Caco-2 (cell line): ENCODE data around the gene ALDH7A1. TPM values are rescaled to one million over a fixed set of nuclear protein-coding genes. Genes with fewer than 3 reads are reported as not detected.
"Not testable (repeated sequence)": the region's sequence is repeated elsewhere in the genome, so short reads cannot be mapped to it uniquely, and the experiment has no call there.

Experiments
- BruUV-seq: library from RNA; stranded (reverse); fragments of 400-500 nt; replicated peaks from 2 replicates; lab custom pipeline; 2021; lab: Mats Ljungman, UMichigan
- CTCF ChIA-PET: fragments of 300-600 bp; sonication (Branson Sonifier 250); formaldehyde crosslinking; loops from one replicate; lab custom pipeline; 2022; ENCODE audit warnings: antibody characterized with exemption; lab: Charles Lee
- POLR2A ChIA-PET: fragments of 300-600 bp; sonication (Branson Sonifier 250); formaldehyde crosslinking; loops from one replicate; lab custom pipeline; 2022; ENCODE audit warnings: antibody characterized with exemption; lab: Charles Lee
- DNase-seq, 2 experiments: peaks; one replicate each; pipeline versions ENCODE4 v3.0.0 to v3.0.0-alpha.2; 2020 to 2022
- H3K27me3 ChIP-seq: replicated peaks from 2 replicates; pipeline ENCODE4 v1.6.0; 2011; ENCODE audit warnings: low read length; ENCODE audit not compliant: control insufficient read depth, insufficient read depth
- H3K36me3 ChIP-seq: 2 replicates; pipeline ENCODE4 v1.5.1; 2011; ENCODE audit warnings: low read length; ENCODE audit not compliant: control insufficient read depth, insufficient read depth
- H3K4me1 ChIP-seq: fragments of 250-450 bp; sonication (Bioruptor Pico); 2 replicates; pipeline ENCODE4 v1.5.1; 2020; ENCODE audit warnings: mild to moderate bottlenecking
- H3K4me3 ChIP-seq: 2 replicates; pipeline ENCODE4 v1.5.1; 2011; ENCODE audit warnings: low read depth, mild to moderate bottlenecking, control low read depth, low read length
- H3K9me3 ChIP-seq: fragments of 250-450 bp; sonication (Bioruptor Pico); 2 replicates; pipeline ENCODE4 v1.5.1; 2020; ENCODE audit warnings: mild to moderate bottlenecking, moderate library complexity
- H3K27ac Mint-ChIP-seq: one replicate; pipeline ENCODE4 v1.8.0; 2022; ENCODE audit warnings: mixed read lengths; ENCODE audit not compliant: unreplicated experiment
- H3K27me3 Mint-ChIP-seq: one replicate; pipeline ENCODE4 v1.8.0; 2022; ENCODE audit warnings: mixed read lengths; ENCODE audit not compliant: insufficient read depth, unreplicated experiment
- H3K36me3 Mint-ChIP-seq: one replicate; pipeline ENCODE4 v1.8.0; 2022; ENCODE audit warnings: mild to moderate bottlenecking, mixed read lengths; ENCODE audit not compliant: insufficient read depth, unreplicated experiment
- H3K4me1 Mint-ChIP-seq: one replicate; pipeline ENCODE4 v1.8.0; 2022; ENCODE audit warnings: low read depth, mixed read lengths; ENCODE audit not compliant: unreplicated experiment
- H3K4me3 Mint-ChIP-seq: one replicate; pipeline ENCODE4 v1.8.0; 2022; ENCODE audit warnings: mild to moderate bottlenecking, moderate library complexity, mixed read lengths; ENCODE audit not compliant: unreplicated experiment
- H3K9me3 Mint-ChIP-seq: one replicate; pipeline ENCODE4 v1.8.0; 2022; ENCODE audit warnings: mixed read lengths; ENCODE audit not compliant: unreplicated experiment
- intact Hi-C: fragments of 100-400 bp; cut with micrococcal nuclease; formaldehyde crosslinking; loops from one replicate; pipeline ENCODE4 v1.10.0; 2022; ENCODE audit not compliant: unreplicated experiment
- total RNA-seq: library from RNA; stranded (reverse); gene quantifications from 2 replicates; pipeline ENCODE4 v1.2.3, GENCODE V29; 2022
- TF ChIP-seq, protein P1 (sequence below), 2 experiments: fragments of 200-600 bp in 1 of 2; IDR thresholded peaks; 1 replicate in 1 of 2; 2 replicates in 1 of 2; pipeline versions ENCODE4 v1.5.1 to v1.8.0; 2011 to 2022; ENCODE audit warnings: antibody characterized with exemption in 1 of 2, control low read depth in 1 of 2, inconsistent platforms in 1 of 2, low read depth in 1 of 2, low read length in 1 of 2, mild to moderate bottlenecking in 1 of 2, moderate library complexity in 1 of 2; ENCODE audit not compliant: insufficient read depth in 1 of 2, severe bottlenecking in 1 of 2, unreplicated experiment in 1 of 2

The ALDH7A1 gene
- total RNA-seq, 1 experiment from 2014 or later: 204 TPM

DNA sequence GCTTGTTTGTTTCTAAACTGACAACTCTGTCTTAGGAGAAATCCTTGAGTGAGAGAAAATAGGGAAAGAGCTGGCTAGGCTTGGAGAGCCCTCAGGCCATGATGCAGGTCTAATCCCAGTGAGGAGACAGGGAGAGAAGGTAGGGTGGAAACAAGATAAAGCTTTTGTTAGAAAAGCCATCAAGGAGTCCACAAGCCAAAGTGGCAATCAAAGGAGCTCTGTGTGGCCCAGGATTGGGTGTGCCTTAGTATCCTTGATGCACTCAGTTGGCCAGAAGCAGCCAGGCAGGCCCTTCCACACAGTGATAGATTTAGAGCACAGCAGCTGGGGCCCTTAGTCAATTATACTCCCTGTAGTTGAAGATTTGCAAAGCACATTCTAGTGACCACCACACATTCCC lies 73.9 kb downstream of the ALDH7A1 start:
- Histone ChIP-seq H3K4me3 (no peak overlapping the region), H3K4me1 (no peaks in the 10 kb centered on the region), H3K36me3 (no peaks in the 10 kb centered on the region), H3K27me3 (no peaks in the 10 kb centered on the region), H3K9me3 (no peaks in the 10 kb centered on the region)
- Mint-ChIP-seq H3K27me3 (no peaks in the 10 kb centered on the region), H3K27ac (no peak overlapping the region), H3K36me3 (no peaks in the 10 kb centered on the region), H3K4me1 (peaks cover 11% of the 10 kb centered on the region), H3K9me3 (no peaks in the 10 kb centered on the region), H3K4me3 (no peak overlapping the region)
- ChIA-PET CTCF (no interaction called here), POLR2A (no interaction called here)
- DNase-seq: no peak
- TF ChIP-seq, protein P1, sequence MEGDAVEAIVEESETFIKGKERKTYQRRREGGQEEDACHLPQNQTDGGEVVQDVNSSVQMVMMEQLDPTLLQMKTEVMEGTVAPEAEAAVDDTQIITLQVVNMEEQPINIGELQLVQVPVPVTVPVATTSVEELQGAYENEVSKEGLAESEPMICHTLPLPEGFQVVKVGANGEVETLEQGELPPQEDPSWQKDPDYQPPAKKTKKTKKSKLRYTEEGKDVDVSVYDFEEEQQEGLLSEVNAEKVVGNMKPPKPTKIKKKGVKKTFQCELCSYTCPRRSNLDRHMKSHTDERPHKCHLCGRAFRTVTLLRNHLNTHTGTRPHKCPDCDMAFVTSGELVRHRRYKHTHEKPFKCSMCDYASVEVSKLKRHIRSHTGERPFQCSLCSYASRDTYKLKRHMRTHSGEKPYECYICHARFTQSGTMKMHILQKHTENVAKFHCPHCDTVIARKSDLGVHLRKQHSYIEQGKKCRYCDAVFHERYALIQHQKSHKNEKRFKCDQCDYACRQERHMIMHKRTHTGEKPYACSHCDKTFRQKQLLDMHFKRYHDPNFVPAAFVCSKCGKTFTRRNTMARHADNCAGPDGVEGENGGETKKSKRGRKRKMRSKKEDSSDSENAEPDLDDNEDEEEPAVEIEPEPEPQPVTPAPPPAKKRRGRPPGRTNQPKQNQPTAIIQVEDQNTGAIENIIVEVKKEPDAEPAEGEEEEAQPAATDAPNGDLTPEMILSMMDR (IDR thresholded peaks at IDR 0.05; ENCODE audit: insufficient read depth in 1 of 2, low read depth in 1 of 2, low read length in 1 of 2, severe bottlenecking in 1 of 2, unreplicated experiment in 1 of 2): no peak
- BruUV-seq: no TSS peak
- intact Hi-C loops: no loop called here

DNA sequence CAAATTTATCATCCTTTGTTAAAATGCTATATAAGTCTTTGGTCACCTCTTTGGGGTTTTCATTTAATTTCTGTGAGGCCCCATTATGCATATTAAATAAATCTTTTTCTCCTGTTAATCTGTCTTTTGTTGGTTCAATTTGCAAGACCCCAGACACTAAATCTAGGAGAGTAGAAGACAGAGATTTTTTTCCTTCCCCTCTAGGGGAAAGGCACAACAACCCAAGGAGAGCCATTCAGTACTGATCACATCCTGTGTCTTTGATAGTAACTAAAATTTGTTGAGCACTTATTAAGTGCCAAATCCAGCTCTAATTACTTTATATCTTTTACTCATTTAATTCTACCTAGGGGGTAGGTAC lies 74.4 kb downstream of the ALDH7A1 start:
- Histone ChIP-seq H3K27me3 (no peaks in the 10 kb centered on the region), H3K4me1 (peaks cover 2% of the 10 kb centered on the region; the same call in 1 of the 2 replicates), H3K4me3 (no peak overlapping the region), H3K36me3 (no peaks in the 10 kb centered on the region), H3K9me3 (no peaks in the 10 kb centered on the region)
- H3K4me1 Mint-ChIP-seq: peaks cover 13% of the 10 kb centered on the region
- no peak for DNase-seq
- no TSS peak for BruUV-seq
- no peaks in the 10 kb centered on the region for H3K36me3 Mint-ChIP-seq
- POLR2A ChIA-PET: no interaction called here
- TF ChIP-seq, protein P1 (IDR thresholded peaks at IDR 0.05; ENCODE audit: insufficient read depth in 1 of 2, low read depth in 1 of 2, low read length in 1 of 2, severe bottlenecking in 1 of 2, unreplicated experiment in 1 of 2): no peak
- no peak overlapping the region for H3K27ac Mint-ChIP-seq
- intact Hi-C loops: no loop called here
- H3K9me3 Mint-ChIP-seq: no peaks in the 10 kb centered on the region
- CTCF ChIA-PET: no interaction called here
- H3K4me3 Mint-ChIP-seq: no peak overlapping the region
- H3K27me3 Mint-ChIP-seq: no peaks in the 10 kb centered on the region

DNA sequence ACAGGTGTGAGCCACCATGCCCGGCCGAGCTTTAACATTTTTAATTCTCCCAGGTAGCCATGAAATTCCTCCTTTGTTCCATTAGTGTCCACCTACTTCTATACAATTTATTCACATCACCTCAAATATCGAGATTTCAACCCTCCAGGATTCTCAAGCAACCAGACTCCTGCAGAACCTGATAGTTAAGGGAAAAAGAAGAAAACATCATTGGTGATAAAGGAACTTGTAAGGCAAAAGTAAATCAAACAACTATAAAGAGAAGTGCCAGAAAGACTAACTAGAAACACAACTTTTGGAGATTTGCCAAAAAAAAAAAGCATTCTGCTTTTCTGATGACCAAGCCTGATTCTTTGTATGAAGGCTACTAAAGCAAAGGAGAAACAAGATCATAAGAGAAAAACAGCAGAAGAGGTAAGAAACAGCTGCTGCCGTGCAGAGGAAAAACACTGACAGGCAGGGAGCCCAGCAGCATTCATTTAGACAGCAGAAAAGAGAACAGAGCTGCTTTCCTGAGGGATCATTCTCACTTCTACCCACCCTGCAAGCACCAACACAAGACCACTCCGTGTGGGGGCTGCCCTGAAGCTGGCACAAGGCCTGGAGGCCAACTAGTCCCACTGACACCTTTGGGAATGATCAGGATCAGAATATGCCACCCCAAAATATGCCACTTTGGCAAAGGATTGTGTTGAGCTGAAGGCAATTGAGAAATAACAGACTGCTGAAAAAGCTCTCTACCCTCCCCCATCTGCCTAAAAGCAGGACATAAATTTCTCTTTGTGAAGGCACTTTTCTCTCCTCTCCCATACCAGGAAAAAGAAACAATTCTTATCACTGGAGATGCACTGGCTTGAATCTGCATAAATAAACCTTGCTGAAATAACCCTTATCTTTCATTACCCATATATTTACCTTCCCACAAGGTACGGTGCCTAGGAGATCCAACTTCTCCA lies 75.1 kb downstream of the ALDH7A1 start:
- H3K9me3 ChIP-seq: no peaks in the 10 kb centered on the region
- intact Hi-C loops: no loop called here
- peaks cover 18% of the 10 kb centered on the region for H3K4me1 Mint-ChIP-seq
- no peak overlapping the region for H3K27ac Mint-ChIP-seq
- no TSS peak for BruUV-seq
- TF ChIP-seq, protein P1 (IDR thresholded peaks at IDR 0.05; ENCODE audit: insufficient read depth in 1 of 2, low read depth in 1 of 2, low read length in 1 of 2, severe bottlenecking in 1 of 2, unreplicated experiment in 1 of 2): no peak
- H3K9me3 Mint-ChIP-seq: no peaks in the 10 kb centered on the region
- H3K36me3 ChIP-seq: no peaks in the 10 kb centered on the region
- peaks cover 8% of the 10 kb centered on the region; the same call in 1 of the 2 replicates for H3K4me1 ChIP-seq
- no peak for DNase-seq
- H3K27me3 ChIP-seq: no peaks in the 10 kb centered on the region
- POLR2A ChIA-PET: no interaction called here
- H3K4me3 Mint-ChIP-seq: no peak overlapping the region
- no peaks in the 10 kb centered on the region for H3K36me3 Mint-ChIP-seq
- CTCF ChIA-PET: no interaction called here
- H3K4me3 ChIP-seq: no peak overlapping the region
- H3K27me3 Mint-ChIP-seq: no peaks in the 10 kb centered on the region

- H3K4me1 Mint-ChIP-seq: peaks cover 24% of the 10 kb centered on the region
- H3K27me3 Mint-ChIP-seq, H3K27ac Mint-ChIP-seq, H3K4me1 ChIP-seq, H3K4me3 ChIP-seq, BruUV-seq, H3K4me3 Mint-ChIP-seq, CTCF ChIA-PET, H3K9me3 ChIP-seq, H3K27me3 ChIP-seq, H3K9me3 Mint-ChIP-seq, DNase-seq, POLR2A ChIA-PET, H3K36me3 ChIP-seq, intact Hi-C loops, H3K36me3 Mint-ChIP-seq: not testable (repeated sequence)
These were observed 75.8 kb downstream of the ALDH7A1 start for GRCh38 chr5:126519223-126519622.
